Upper lobe of left lung (tissue), 6 donors: ENCODE measurements around the gene VAMP7. TPM values are rescaled to one million over a fixed set of nuclear protein-coding genes. Genes with fewer than 3 reads are reported as not detected.
"Not testable (repeated sequence)": the region's sequence is repeated elsewhere in the genome, so short reads cannot be mapped to it uniquely, and the experiment has no call there.

Experiments
- ATAC-seq, 2 donors: fragments of 200-7000 bp; cut with Tn5 transposase; one replicate each; pipeline ENCODE4 v1.9.1; 2022; ENCODE audit warnings: mild to moderate bottlenecking in 2 of 2, moderate library complexity in 2 of 2; ENCODE audit not compliant: low FRiP score in 2 of 2
- DNase-seq, 2 donors: peaks; one replicate each; pipeline ENCODE4 v3.0.0-alpha.2; 2019 to 2020
- H3K27ac ChIP-seq, 4 donors: fragments of 200-600 bp; sonication (generic); one replicate each; pipeline ENCODE4 v1.5.1; 2016 to 2019
- H3K27me3 ChIP-seq, 4 donors: fragments of 200-600 bp; sonication (generic); one replicate each; pipeline ENCODE4 v1.5.1; 2017 to 2019
- H3K36me3 ChIP-seq, 4 donors: fragments of 200-600 bp; sonication (generic); one replicate each; pipeline ENCODE4 v1.5.1; 2016 to 2019
- H3K4me1 ChIP-seq, 4 donors: fragments of 200-600 bp; sonication (generic); one replicate each; pipeline ENCODE4 v1.5.1; 2018 to 2019
- H3K4me3 ChIP-seq, 4 donors: fragments of 200-600 bp; sonication (generic); one replicate each; pipeline ENCODE4 v1.5.1; 2017 to 2019; ENCODE audit warnings: mild to moderate bottlenecking in 2 of 4, moderate library complexity in 1 of 4
- H3K9me3 ChIP-seq, 4 donors: fragments of 200-600 bp; sonication (generic); one replicate each; pipeline ENCODE4 v1.5.1; 2018 to 2019
- CTCF ChIP-seq, 6 experiments: fragments of 450-650 bp in 4 of 6; fragments of 200-600 bp in 2 of 6; sonication (generic) in 2 of 6; IDR thresholded peaks; one replicate each; pipeline ENCODE4 v1.5.1; 2016 to 2019; ENCODE audit warnings: antibody characterized with exemption in 6 of 6
- EP300 ChIP-seq, 4 donors: sonication (generic); formaldehyde crosslinking; IDR thresholded peaks; one replicate each; pipeline ENCODE4 v1.5.1; 2017; ENCODE audit warnings: antibody characterized with exemption in 4 of 4, control low read depth in 2 of 4
- POLR2A ChIP-seq, 4 donors: fragments of 450-650 bp; IDR thresholded peaks; one replicate each; pipeline ENCODE4 v1.5.1; 2016 to 2017; ENCODE audit warnings: antibody characterized with exemption in 4 of 4, mild to moderate bottlenecking in 2 of 4
- POLR2AphosphoS5 ChIP-seq, 2 donors: sonication (generic); formaldehyde crosslinking; IDR thresholded peaks; one replicate each; pipeline ENCODE4 v1.5.1; 2017; ENCODE audit warnings: antibody characterized with exemption in 2 of 2
- WGBS, 2 donors: methylation state at CpG; one replicate each; pipeline ENCODE4 v1.1.5; 2017 to 2018; 5-methylcytosine and 5-hydroxymethylcytosine counted together
- total RNA-seq, 6 donors: library from RNA; depleted of rRNA in 4 of 6; stranded (reverse); fragments of >200 nt in 4 of 6; gene quantifications; one replicate each; pipeline versions ENCODE4 v1.1.0 to v1.2.1, GENCODE V29; 2016 to 2021
- donor health status: DM: no; HTN: no; CAD: no; lungs with moderate emphysema.
- donor health status: DM: no; HTN: yes; CAD: no; lungs with severe emphysema.

Gene VAMP7
- total RNA-seq, 6 donors from 2014 or later = 18.9 to 32.7 (median 29.4) TPM

GRCh38 chrX:155896512-155896911 lies 15.4 kb downstream of the VAMP7 start:
- ATAC-seq (no peak), DNase-seq (no peak)
- 79% methylated on average over 4 of the region's 4 CpGs for WGBS, 2 donors
- Histone ChIP-seq H3K27ac (no peak overlapping the region), H3K36me3 (peaks cover 0 to 52% (median 7%) of the 10 kb centered on the region in 4 donors), H3K4me3 (no peak overlapping the region), H3K9me3 (no peaks in the 10 kb centered on the region), H3K27me3 (no peaks in the 10 kb centered on the region), H3K4me1 (no peaks in the 10 kb centered on the region)
- no peak for TF ChIP-seq EP300 (IDR thresholded peaks at IDR 0.05)
- TF ChIP-seq POLR2AphosphoS5 (IDR thresholded peaks at IDR 0.05) = no peak
- no peak for TF ChIP-seq CTCF (IDR thresholded peaks at IDR 0.05)
- no peak for TF ChIP-seq POLR2A (IDR thresholded peaks at IDR 0.05)

GRCh38 chrX:155899366-155899765 lies 18.2 kb downstream of the VAMP7 start:
- no peak for TF ChIP-seq POLR2A (IDR thresholded peaks at IDR 0.05)
- DNase-seq (no peak), ATAC-seq (no peak)
- WGBS, 2 donors = 65 to 71% methylated on average over 3 of the region's 3 CpGs
- no peak overlapping the region for H3K27ac ChIP-seq
- no peaks in the 10 kb centered on the region for H3K4me1 ChIP-seq
- H3K4me3 ChIP-seq = no peak overlapping the region
- peaks cover 0 to 41% (median 6%) of the 10 kb centered on the region in 4 donors for H3K36me3 ChIP-seq
- H3K27me3 ChIP-seq = no peaks in the 10 kb centered on the region
- no peaks in the 10 kb centered on the region for H3K9me3 ChIP-seq

- DNase-seq (no peak), ATAC-seq (no peak)
- WGBS, 2 donors = 69 to 91% methylated on average over 2 of the region's 2 CpGs
- peaks cover 0 to 30% (median 6%) of the 10 kb centered on the region in 4 donors for H3K36me3 ChIP-seq
- no peak overlapping the region for H3K4me3 ChIP-seq
- H3K27ac ChIP-seq = no peak overlapping the region
- TF ChIP-seq CTCF (IDR thresholded peaks at IDR 0.05) = no peak
- no peak for TF ChIP-seq POLR2A (IDR thresholded peaks at IDR 0.05)
- TF ChIP-seq EP300 (IDR thresholded peaks at IDR 0.05) = no peak
- TF ChIP-seq POLR2AphosphoS5 (IDR thresholded peaks at IDR 0.05) = no peak
- H3K4me1 ChIP-seq = no peaks in the 10 kb centered on the region
- no peaks in the 10 kb centered on the region for H3K27me3 ChIP-seq
- no peaks in the 10 kb centered on the region for H3K9me3 ChIP-seq
Observed at GRCh38 chrX:155900765-155901164, 19.6 kb downstream of the VAMP7 start.

DNA sequence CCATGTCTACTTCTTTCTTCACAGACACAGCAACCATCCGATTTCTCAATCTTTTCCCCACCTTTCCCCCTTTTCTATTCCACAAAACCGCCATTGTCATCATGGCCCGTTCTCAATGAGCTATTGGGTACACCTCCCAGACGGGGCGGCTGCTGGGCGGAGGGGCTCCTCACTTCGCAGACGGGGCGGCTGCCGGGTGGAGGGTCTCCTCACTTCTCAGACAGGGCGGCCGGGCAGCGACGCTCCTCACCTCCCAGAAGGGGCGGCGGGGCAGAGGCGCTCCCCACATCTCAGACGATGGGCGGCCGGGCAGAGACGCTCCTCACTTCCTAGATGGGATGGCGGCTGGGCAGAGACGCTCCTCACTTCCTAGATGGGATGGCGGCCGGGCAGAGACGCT lies 26.5 kb downstream of the VAMP7 start:
- not testable (repeated sequence) for ATAC-seq, H3K4me1 ChIP-seq, H3K27ac ChIP-seq, H3K27me3 ChIP-seq, H3K4me3 ChIP-seq, H3K36me3 ChIP-seq, H3K9me3 ChIP-seq
- DNase-seq = peak in 1 of 2 donors; percentile 68
- 92 to 98% methylated on average over 18 to 26 of the region's 26 CpGs for WGBS, 2 donors

GRCh38 chrX:155923200-155923599 lies 42.1 kb downstream of the VAMP7 start:
- Histone ChIP-seq H3K36me3 (peaks cover 0 to 18% (median 2%) of the 10 kb centered on the region in 4 donors), H3K9me3 (no peaks in the 10 kb centered on the region), H3K4me3 (no peak overlapping the region), H3K27ac (no peak overlapping the region), H3K4me1 (no peaks in the 10 kb centered on the region), H3K27me3 (no peaks in the 10 kb centered on the region)
- 76 to 77% methylated on average over 2 of the region's 2 CpGs for WGBS, 2 donors
- TF ChIP-seq CTCF (IDR thresholded peaks at IDR 0.05) (no peak), POLR2A (IDR thresholded peaks at IDR 0.05) (no peak)
- ATAC-seq = no peak
- no peak for DNase-seq

DNA sequence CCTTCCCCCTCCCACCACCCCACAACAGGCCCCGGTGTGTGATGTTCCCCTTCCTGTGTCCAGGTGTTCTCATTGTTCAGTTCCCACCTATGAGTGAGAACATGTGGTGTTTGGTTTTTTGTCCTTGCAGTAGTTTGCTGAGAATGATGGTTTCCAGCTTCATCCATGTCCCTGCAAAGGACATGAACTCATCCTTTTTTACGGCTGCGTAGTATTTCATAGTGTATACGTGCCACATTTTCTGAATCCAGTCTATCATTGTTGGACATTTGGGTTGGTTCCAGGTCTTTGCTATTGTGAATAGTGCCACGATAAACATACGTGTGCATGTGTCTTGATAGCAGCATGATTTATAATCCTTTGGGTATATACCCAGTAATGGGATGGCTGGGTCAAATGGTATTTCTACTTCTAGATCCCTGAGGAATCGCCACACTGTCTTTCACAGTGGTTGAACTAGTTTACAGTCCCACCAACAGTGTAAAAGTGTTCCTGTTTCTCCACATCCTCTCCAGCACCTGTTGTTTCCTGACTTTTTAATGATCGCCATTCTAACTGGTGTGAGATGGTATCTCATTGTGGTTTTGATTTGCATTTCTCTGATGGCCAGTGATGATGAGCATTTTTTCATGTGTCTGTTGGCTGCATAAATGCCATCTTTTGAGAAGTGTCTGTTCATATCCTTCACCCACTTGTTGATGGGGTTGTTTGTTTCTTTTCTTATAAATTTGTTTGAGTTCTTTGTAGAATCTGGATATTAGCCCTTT lies 49.9 kb downstream of the VAMP7 start:
- 83 to 88% methylated on average over 7 of the region's 8 CpGs for WGBS, 2 donors
- ATAC-seq = not testable (repeated sequence)

More for the DNA sequence above, 49.9 kb downstream of the VAMP7 start:
- not testable (repeated sequence) for DNase-seq, H3K27me3 ChIP-seq, H3K4me3 ChIP-seq, H3K4me1 ChIP-seq, H3K27ac ChIP-seq
- H3K36me3 ChIP-seq = peaks cover 0 to 11% (median 0%) of the 10 kb centered on the region in 4 donors
- peaks cover 0 to 17% (median 9%) of the 10 kb centered on the region in 4 donors for H3K9me3 ChIP-seq
